Stimulated activated memory B cell treated with anti-CD40 and anti-IgM and Interleukin-4, amounts not matched to agents 10 μg/mL and 1 μg/mL and 100 μg/mL, for 72 hours (primary cell): ENCODE results near the gene TNFSF4.
"Not testable (repeated sequence)": the region's sequence is repeated elsewhere in the genome, so short reads cannot be mapped to it uniquely, and the experiment has no call there.

Experiments
- ATAC-seq: fragments of 150-1000 bp; cut with Tn5 transposase; 2 replicates; pipeline ENCODE4 v1.10.0; 2021
- H3K27ac Mint-ChIP-seq: one replicate; pipeline ENCODE4 v1.8.0; 2022; ENCODE audit warnings: mild to moderate bottlenecking, mixed read lengths
- H3K27me3 Mint-ChIP-seq: one replicate; pipeline ENCODE4 v1.8.0; 2022; ENCODE audit warnings: mixed read lengths
- H3K36me3 Mint-ChIP-seq: one replicate; pipeline ENCODE4 v1.8.0; 2022; ENCODE audit warnings: mixed read lengths
- H3K4me1 Mint-ChIP-seq: one replicate; pipeline ENCODE4 v1.8.0; 2022; ENCODE audit warnings: mixed read lengths
- H3K4me3 Mint-ChIP-seq: one replicate; pipeline ENCODE4 v1.8.0; 2022; ENCODE audit warnings: mild to moderate bottlenecking, moderate library complexity, mixed read lengths
- H3K9me3 Mint-ChIP-seq: one replicate; pipeline ENCODE4 v1.8.0; 2022; ENCODE audit warnings: mixed read lengths

TNFSF4 gene

DNA sequence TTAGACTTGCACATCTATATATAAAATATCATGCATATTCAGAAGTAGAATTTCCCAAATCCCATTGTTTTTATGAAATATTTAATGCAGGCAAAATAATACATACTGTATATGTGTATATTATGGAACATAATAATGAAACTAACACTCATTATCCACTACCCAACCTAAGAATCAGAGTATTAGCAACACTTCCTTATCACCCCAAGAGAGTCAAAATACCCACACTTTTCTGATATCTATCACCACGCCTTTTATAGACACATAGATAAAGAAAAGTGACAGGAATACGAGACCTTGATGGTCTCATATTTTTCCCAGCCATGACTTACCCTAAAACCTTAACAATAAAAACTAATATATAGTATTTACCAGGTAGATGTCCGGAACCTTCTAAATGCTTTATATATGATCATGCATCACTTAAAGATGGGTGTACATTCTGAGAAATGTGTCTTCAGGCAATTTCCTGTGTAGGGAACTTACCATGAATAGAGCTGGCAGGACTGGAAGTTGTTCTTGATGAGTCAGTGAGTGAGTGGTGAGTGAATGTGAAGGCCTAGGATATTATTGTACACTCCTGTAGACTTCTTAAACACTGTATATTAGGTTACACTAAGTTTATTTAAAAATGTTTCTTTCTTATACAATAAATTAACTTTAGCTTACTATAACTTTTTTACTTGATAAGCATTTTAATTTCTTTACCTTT, 45.5 kb downstream of the TNFSF4 start:
- H3K9me3 Mint-ChIP-seq: no peaks in the 10 kb centered on the region
- H3K36me3 Mint-ChIP-seq: peaks cover 5% of the 10 kb centered on the region
- H3K4me1 Mint-ChIP-seq: no peaks in the 10 kb centered on the region
- no peak overlapping the region for H3K4me3 Mint-ChIP-seq
- no peaks in the 10 kb centered on the region for H3K27me3 Mint-ChIP-seq
- ATAC-seq: no peak
- H3K27ac Mint-ChIP-seq: no peak overlapping the region

DNA sequence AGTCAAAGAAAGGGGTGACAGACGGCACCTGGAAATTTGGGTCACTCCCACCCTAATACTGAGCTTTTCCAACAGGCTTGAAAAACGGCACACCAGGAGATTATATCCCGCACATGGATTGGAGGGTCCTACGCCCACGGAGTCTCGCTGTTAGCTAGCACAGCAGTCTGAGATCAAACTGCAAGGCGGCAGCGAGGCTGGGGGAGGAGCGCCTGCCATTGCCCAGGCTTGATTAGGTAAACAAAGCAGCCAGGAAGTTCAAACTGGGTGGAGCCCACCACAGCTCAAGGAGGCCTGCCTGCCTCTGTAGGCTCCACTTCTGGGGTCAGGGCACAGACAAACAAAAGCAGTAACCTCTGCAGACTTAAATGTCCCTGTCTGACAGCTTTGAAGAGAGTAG, 53.2 kb downstream of the TNFSF4 start:
- H3K4me1 Mint-ChIP-seq, H3K4me3 Mint-ChIP-seq, H3K27ac Mint-ChIP-seq, H3K9me3 Mint-ChIP-seq, ATAC-seq: not testable (repeated sequence)
- Mint-ChIP-seq H3K27me3 (peaks cover 19% of the 10 kb centered on the region), H3K36me3 (peaks cover 26% of the 10 kb centered on the region)

DNA sequence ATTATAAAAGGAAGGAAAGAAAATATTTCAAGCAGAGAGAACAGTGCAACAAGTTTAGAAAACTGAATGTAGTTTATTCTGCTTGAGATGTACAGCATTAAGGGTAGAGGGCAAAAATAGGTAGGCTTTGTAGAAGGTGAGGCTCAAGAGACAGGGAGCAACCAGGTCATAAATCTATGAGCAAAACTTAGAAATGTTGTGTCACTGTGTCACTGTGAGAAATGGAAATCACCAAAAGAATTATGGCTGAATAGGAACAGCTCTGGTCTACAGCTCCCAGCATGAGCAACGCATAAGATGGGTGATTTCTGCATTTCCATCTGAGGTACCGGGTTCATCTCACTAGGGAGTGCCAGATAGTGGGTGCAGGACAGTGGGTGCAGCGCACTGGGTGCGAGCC, 53.6 kb downstream of the TNFSF4 start:
- H3K4me3 Mint-ChIP-seq: no peak overlapping the region
- H3K4me1 Mint-ChIP-seq: no peaks in the 10 kb centered on the region
- peaks cover 4% of the 10 kb centered on the region for H3K9me3 Mint-ChIP-seq
- no peak for ATAC-seq
- H3K36me3 Mint-ChIP-seq: peaks cover 26% of the 10 kb centered on the region
- no peak overlapping the region for H3K27ac Mint-ChIP-seq
- H3K27me3 Mint-ChIP-seq: peaks cover 19% of the 10 kb centered on the region

DNA sequence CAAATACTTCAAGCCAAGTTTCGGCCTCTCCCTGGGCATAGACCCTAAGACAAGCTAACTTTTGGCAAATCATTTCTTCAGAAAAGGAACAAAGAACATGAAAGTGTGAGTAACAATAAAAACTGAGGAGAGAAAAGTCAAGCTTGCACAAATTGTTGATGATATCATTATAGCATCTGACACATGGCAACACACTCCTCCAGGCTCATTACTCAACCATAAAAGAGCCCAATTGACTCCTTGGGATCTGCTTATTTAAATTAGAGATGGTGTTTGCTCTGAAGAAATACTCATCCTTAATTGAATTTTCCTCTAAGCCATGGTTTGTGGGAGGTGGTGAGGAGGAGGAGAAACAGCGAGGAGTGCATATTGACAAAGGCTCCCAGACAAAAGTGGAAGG, 54.5 kb downstream of the TNFSF4 start:
- no peaks in the 10 kb centered on the region for H3K4me1 Mint-ChIP-seq
- peaks cover 24% of the 10 kb centered on the region for H3K27me3 Mint-ChIP-seq
- no peak overlapping the region for H3K27ac Mint-ChIP-seq
- no peak overlapping the region for H3K4me3 Mint-ChIP-seq
- peaks cover 5% of the 10 kb centered on the region for H3K9me3 Mint-ChIP-seq
- no peak for ATAC-seq
- peaks cover 29% of the 10 kb centered on the region for H3K36me3 Mint-ChIP-seq

DNA sequence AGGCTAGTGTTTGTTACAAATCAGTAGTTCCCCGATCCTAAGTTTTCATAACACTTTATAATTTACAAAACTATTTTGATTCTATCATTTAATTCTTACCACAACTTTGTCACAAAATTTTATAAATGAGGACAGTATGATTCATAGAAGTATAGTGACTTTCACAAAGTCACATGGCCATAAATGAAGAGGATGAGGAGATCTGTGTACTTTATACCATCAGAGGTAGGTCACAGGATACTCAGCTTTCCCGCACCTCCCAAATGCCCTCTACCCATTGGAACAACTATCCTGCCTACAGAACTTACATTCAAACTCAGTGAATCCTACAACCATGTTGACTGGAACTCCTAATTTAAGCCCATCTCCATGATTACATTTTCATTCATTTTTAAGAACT, 56.3 kb downstream of the TNFSF4 start:
- no peak for ATAC-seq
- Mint-ChIP-seq H3K4me3 (no peak overlapping the region), H3K27ac (no peak overlapping the region)

DNA sequence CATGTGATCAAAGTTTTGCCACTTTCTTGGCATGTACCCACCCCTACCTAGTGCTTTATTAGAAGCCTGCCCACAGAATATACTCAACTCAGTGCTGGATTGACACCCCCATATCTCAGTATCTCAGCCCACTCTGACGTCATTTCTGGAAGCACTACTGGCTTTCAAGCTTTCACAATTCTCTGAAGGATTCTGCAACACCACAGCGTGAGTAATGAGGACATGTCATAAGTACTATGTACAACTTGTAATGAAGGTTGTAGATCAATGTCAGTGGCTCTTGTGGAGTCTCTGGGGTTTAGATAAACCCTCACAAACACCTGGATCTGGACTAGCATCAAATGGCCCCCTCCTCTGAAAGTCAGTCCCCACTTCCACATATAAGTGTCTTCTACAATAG, 57.2 kb downstream of the TNFSF4 start:
- peaks cover 34% of the 10 kb centered on the region for H3K36me3 Mint-ChIP-seq
- no peaks in the 10 kb centered on the region for H3K4me1 Mint-ChIP-seq
- no peak overlapping the region for H3K4me3 Mint-ChIP-seq
- H3K9me3 Mint-ChIP-seq: peaks cover 15% of the 10 kb centered on the region
- ATAC-seq: no peak
- H3K27ac Mint-ChIP-seq: no peak overlapping the region
- peaks cover 44% of the 10 kb centered on the region for H3K27me3 Mint-ChIP-seq

More for the DNA sequence above, 56.3 kb downstream of the TNFSF4 start:
- Mint-ChIP-seq H3K36me3 (peaks cover 32% of the 10 kb centered on the region), H3K9me3 (peaks cover 9% of the 10 kb centered on the region), H3K4me1 (no peaks in the 10 kb centered on the region), H3K27me3 (peaks cover 36% of the 10 kb centered on the region)

DNA sequence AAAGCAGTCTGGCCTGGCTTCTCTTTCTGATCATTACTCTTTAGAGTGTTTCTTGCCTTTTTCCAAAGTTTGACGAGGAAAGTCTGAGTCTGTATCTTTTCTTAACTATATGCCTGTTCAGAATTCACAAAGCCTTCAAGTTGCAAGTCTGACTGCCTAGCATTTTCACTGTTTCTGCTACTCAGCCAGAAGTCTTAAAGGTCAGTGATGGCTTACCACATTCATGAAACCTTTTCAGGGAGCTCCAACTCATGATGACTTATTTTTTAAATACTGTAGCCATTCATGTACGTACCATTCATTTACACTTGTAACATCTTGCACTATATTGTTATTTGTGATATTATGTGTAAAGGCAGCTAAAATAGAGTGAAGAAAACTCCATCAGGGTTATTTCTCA, 58.2 kb downstream of the TNFSF4 start:
- no peak overlapping the region for H3K27ac Mint-ChIP-seq
- H3K9me3 Mint-ChIP-seq: peaks cover 16% of the 10 kb centered on the region
- no peak for ATAC-seq
- peaks cover 45% of the 10 kb centered on the region for H3K27me3 Mint-ChIP-seq
- H3K4me1 Mint-ChIP-seq: no peaks in the 10 kb centered on the region
- H3K4me3 Mint-ChIP-seq: no peak overlapping the region
- peaks cover 35% of the 10 kb centered on the region for H3K36me3 Mint-ChIP-seq

DNA sequence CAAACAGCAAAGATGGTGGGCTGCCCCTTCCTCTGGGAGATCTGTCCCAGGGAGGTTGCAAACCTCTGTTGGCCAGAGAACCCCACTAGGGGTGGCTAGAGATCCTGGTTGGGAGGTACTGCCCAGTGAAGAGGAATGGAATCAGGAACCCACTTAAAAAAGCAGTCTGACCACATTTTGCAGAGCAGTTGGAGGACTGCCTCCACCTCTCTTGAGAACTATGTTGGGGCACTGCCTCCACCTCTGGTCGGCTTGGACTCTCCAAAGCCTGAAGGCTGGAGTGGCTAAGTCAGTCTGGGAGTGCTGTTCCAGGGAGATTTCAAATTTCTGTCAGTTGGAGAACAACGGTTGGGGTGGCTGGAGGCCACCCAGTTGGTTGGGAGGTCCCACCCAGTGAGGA, 58.6 kb downstream of the TNFSF4 start:
- H3K9me3 Mint-ChIP-seq: peaks cover 18% of the 10 kb centered on the region
- ATAC-seq: no peak
- H3K36me3 Mint-ChIP-seq: peaks cover 36% of the 10 kb centered on the region
- H3K4me3 Mint-ChIP-seq: no peak overlapping the region
- H3K27ac Mint-ChIP-seq: no peak overlapping the region
- H3K27me3 Mint-ChIP-seq: peaks cover 45% of the 10 kb centered on the region
- H3K4me1 Mint-ChIP-seq: no peaks in the 10 kb centered on the region

DNA sequence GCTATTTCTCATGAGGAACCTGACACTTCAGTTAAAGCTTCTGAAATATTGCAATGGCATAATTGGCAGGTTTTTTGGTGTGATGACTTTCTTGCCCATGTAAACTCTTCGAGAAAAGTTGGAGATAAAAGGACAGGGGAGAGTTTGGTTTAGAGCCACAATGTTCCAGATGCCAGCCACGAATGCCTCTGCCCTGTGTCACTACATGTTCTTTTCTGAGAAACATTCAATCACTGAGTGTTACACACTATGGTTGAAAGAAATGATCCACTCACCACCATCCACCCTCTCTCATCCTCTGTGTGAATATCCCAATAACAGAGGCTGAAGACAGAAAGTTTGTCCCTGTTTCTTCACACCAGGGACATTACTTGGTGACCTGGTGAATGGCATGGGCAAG, 66.4 kb downstream of the TNFSF4 start:
- no peak overlapping the region for H3K4me3 Mint-ChIP-seq
- peaks cover 19% of the 10 kb centered on the region for H3K36me3 Mint-ChIP-seq
- ATAC-seq: no peak

DNA sequence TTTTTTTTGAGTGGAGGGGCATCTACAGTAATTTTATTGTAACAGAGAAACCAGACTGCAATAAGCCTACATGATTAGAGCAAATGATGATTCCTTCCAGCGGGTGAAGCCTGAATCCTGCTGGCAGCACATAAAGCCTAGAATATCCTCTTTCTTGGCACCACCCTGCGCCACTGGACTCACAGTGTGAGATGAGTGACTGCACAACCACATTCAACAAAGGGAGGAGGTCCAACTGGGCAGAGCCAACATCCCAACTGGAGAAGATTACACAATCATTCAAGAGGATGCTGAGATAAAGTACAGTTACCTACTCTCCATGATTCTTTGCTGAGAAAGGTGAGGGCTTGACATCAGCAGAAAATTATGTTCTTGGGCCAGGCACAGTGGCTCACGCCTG, 67.4 kb downstream of the TNFSF4 start:
- H3K4me3 Mint-ChIP-seq: no peak overlapping the region
- peaks cover 8% of the 10 kb centered on the region for H3K27me3 Mint-ChIP-seq
- no peak overlapping the region for H3K27ac Mint-ChIP-seq
- no peak for ATAC-seq
- H3K9me3 Mint-ChIP-seq: peaks cover 6% of the 10 kb centered on the region
- H3K36me3 Mint-ChIP-seq: peaks cover 8% of the 10 kb centered on the region
- H3K4me1 Mint-ChIP-seq: no peaks in the 10 kb centered on the region

More for the DNA sequence above, 66.4 kb downstream of the TNFSF4 start:
- no peak overlapping the region for H3K27ac Mint-ChIP-seq
- H3K4me1 Mint-ChIP-seq: no peaks in the 10 kb centered on the region
- peaks cover 17% of the 10 kb centered on the region for H3K27me3 Mint-ChIP-seq
- peaks cover 15% of the 10 kb centered on the region for H3K9me3 Mint-ChIP-seq

DNA sequence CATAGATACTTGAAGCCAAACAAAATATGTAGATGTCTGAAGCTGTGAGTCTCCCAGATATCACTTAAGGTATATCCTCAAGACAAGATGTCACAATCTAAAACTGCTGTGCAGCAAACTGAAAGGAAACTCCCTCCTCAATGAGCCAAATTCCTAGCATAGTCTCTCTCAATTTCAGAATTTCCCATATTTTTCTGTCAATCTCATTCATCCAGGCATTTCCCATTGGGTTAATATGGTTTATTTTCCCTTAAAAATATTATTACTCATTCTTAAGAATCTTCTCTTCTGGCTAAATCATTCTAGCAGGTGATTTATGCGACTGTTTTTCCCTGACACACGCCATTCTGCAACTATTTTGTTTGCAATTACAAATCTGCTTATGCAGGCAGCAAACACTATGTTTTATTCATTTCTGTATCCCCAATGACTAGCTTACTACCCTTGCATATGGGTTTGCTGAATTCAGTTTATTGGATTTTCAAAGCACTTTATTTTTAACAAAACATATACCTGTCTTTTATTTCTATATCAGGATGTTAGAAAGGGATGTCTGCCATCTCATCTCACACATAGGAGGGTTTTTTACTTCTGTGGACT, 69.9 kb downstream of the TNFSF4 start:
- Mint-ChIP-seq H3K36me3 (no peaks in the 10 kb centered on the region), H3K4me1 (no peaks in the 10 kb centered on the region), H3K27me3 (peaks cover 8% of the 10 kb centered on the region), H3K4me3 (no peak overlapping the region), H3K27ac (no peak overlapping the region), H3K9me3 (no peaks in the 10 kb centered on the region)
- ATAC-seq: no peak

DNA sequence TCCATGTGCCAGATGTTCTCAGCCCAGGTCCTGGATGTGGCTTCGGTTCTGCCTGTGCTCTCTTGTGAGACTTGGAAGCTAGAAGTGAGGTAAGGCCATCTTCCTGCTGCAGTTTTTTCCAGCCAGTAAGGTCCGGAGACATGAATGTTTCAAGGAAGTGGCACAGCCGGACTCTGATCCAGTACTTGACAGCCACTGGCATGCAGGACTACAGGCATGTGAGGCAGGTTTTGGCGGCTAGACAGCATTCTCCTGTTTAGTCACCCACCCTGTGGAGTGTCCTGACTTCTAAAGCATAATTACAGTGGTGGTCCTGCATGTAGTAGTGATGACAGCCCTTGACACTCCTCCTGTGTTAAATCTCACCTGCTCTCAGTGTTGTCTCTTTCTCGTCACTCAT, 72.3 kb downstream of the TNFSF4 start:
- Mint-ChIP-seq H3K27ac (no peak overlapping the region), H3K4me1 (no peaks in the 10 kb centered on the region), H3K9me3 (peaks cover 7% of the 10 kb centered on the region), H3K4me3 (no peak overlapping the region), H3K27me3 (peaks cover 5% of the 10 kb centered on the region), H3K36me3 (peaks cover 5% of the 10 kb centered on the region)
- peak; percentile 20 for ATAC-seq

DNA sequence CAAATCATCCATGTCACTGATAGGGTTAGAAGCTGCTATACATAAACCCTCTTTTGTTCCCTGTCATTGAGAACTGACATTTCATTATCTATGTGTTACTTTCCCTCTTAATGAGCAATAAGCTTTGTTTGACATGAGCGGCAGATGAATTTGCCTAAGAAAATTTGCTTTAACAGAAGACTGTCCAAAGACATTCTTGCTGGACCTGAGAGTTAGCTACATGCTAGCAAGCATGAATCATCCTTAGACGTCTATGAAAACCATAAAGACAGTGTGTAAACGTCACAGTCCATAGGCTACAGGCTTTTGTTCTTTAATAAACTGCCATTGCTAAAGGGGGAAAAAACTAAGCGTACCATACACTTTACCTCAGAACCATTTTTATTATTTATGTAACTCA, 73.1 kb downstream of the TNFSF4 start:
- H3K36me3 Mint-ChIP-seq: peaks cover 5% of the 10 kb centered on the region
- ATAC-seq: no peak
- no peak overlapping the region for H3K27ac Mint-ChIP-seq
- no peaks in the 10 kb centered on the region for H3K4me1 Mint-ChIP-seq
- no peak overlapping the region for H3K4me3 Mint-ChIP-seq
- H3K27me3 Mint-ChIP-seq: no peaks in the 10 kb centered on the region
- H3K9me3 Mint-ChIP-seq: peaks cover 7% of the 10 kb centered on the region
